ENCODE measurements around the gene NPS.

NPS gene

DNA sequence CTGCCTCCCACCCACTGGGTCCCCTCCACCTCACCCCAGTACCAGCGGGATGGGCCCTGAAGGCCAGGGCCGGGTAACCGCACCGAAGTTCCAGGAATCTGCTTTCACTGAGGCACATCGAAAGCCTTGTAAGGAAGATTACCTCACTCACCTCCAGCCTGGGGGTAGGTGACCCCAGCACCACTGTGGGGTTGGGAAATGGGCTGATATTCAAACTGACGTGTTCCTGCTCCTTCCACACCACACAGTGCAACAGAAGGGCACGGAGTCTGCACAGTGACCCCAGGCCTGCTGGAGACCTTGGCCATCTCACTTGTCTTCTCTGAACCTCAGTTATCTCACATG, 29.8 kb downstream of the NPS start:
- POLR2A ChIA-PET, result no interaction called here
- CTCF ChIA-PET, result interaction anchor here (1.2 kb wide), 1 partner anchor 177 kb away, joined by 3 read pairs; no protein-coding TSS in a partner anchor
- WGBS (ENCODE audit: insufficient coverage), result 90% methylated on average over 5 of the region's 7 CpGs
- Histone ChIP-seq H3K36me3 (ENCODE audit: control insufficient read depth in 4 of 4, insufficient read depth in 4 of 4, low read length in 3 of 4) (no peaks in the 10 kb centered on the region), H3K4me1 (ENCODE audit: control extremely low read depth in 1 of 4, control insufficient read depth in 4 of 4, insufficient read depth in 4 of 4, low read length in 3 of 4) (no peaks in the 10 kb centered on the region), H3K27ac (ENCODE audit: insufficient read depth in 1 of 2, low read depth in 1 of 2, low read length in 2 of 2, poor library complexity in 1 of 2, severe bottlenecking in 2 of 2) (no peak overlapping the region), H3K27me3 (replicated peaks in 2 of 5; ENCODE audit: control insufficient read depth in 4 of 5, insufficient read depth in 5 of 5, low read length in 4 of 5) (peaks cover 0 to 14% (median 9%) of the 10 kb centered on the region in 5 experiments), H3K9me3 (ENCODE audit: control extremely low read depth in 1 of 5, control insufficient read depth in 4 of 5, insufficient read depth in 2 of 5, low read depth in 1 of 5, low read length in 4 of 5) (peaks cover 0 to under 1% (median 0%) of the 10 kb centered on the region in 5 experiments), H3K4me3 (ENCODE audit: control insufficient read depth in 1 of 7, extremely low read depth in 1 of 7, insufficient read depth in 4 of 7, low read depth in 2 of 7, low read length in 6 of 7) (no peak overlapping the region)
- DNase-seq, result no peak

GRCh38 chr10:127579640-127580039, 30.5 kb downstream of the NPS start:
- ChIA-PET CTCF (interaction anchor here (1.2 kb wide), 1 partner anchor 178 kb away, joined by 3 read pairs; no protein-coding TSS in a partner anchor), POLR2A (no interaction called here)
- Histone ChIP-seq H3K9me3 (ENCODE audit: control extremely low read depth in 1 of 5, control insufficient read depth in 4 of 5, insufficient read depth in 2 of 5, low read depth in 1 of 5, low read length in 4 of 5) (no peaks in the 10 kb centered on the region), H3K27me3 (replicated peaks in 2 of 5; ENCODE audit: control insufficient read depth in 4 of 5, insufficient read depth in 5 of 5, low read length in 4 of 5) (peaks cover 0 to 14% (median 9%) of the 10 kb centered on the region in 5 experiments), H3K27ac (ENCODE audit: insufficient read depth in 1 of 2, low read depth in 1 of 2, low read length in 2 of 2, poor library complexity in 1 of 2, severe bottlenecking in 2 of 2) (no peak overlapping the region), H3K4me3 (ENCODE audit: control insufficient read depth in 1 of 7, extremely low read depth in 1 of 7, insufficient read depth in 4 of 7, low read depth in 2 of 7, low read length in 6 of 7) (no peak overlapping the region), H3K36me3 (ENCODE audit: control insufficient read depth in 4 of 4, insufficient read depth in 4 of 4, low read length in 3 of 4) (no peaks in the 10 kb centered on the region), H3K4me1 (ENCODE audit: control extremely low read depth in 1 of 4, control insufficient read depth in 4 of 4, insufficient read depth in 4 of 4, low read length in 3 of 4) (no peaks in the 10 kb centered on the region)
- 100% methylated on average over 1 of the region's 2 CpGs for WGBS (ENCODE audit: insufficient coverage)
- DNase-seq, result no peak

DNA sequence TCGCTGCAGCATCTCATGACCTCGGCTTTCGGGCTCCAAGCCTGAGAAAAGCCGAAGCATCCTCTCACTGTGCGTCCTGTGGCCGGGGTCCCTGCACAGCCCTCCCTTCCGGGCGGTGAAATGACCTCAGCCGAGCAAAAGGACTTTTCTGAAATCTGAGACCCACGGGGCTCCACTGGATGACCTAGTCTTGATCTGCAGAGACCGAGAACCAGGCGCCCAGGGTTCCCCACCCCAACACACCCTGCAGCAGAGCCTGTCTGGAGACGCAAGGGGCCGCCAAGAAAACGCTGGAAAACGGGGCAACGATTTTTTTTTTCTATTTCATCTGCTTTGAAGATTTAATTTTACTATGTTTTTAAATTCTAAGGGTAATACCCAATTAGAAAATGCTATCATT, 31.7 kb downstream of the NPS start:
- DNase-seq, result no peak
- Histone ChIP-seq H3K36me3 (ENCODE audit: control insufficient read depth in 4 of 4, insufficient read depth in 4 of 4, low read length in 3 of 4) (no peaks in the 10 kb centered on the region), H3K27ac (ENCODE audit: insufficient read depth in 1 of 2, low read depth in 1 of 2, low read length in 2 of 2, poor library complexity in 1 of 2, severe bottlenecking in 2 of 2) (no peak overlapping the region), H3K27me3 (replicated peaks in 2 of 5; ENCODE audit: control insufficient read depth in 4 of 5, insufficient read depth in 5 of 5, low read length in 4 of 5) (peaks cover 0 to 14% (median 9%) of the 10 kb centered on the region in 5 experiments), H3K9me3 (ENCODE audit: control extremely low read depth in 1 of 5, control insufficient read depth in 4 of 5, insufficient read depth in 2 of 5, low read depth in 1 of 5, low read length in 4 of 5) (no peaks in the 10 kb centered on the region), H3K4me3 (ENCODE audit: control insufficient read depth in 1 of 7, extremely low read depth in 1 of 7, insufficient read depth in 4 of 7, low read depth in 2 of 7, low read length in 6 of 7) (no peak overlapping the region), H3K4me1 (ENCODE audit: control extremely low read depth in 1 of 4, control insufficient read depth in 4 of 4, insufficient read depth in 4 of 4, low read length in 3 of 4) (no peaks in the 10 kb centered on the region)
- POLR2A ChIA-PET, result no interaction called here
- 89% methylated on average over 11 of the region's 17 CpGs for WGBS (ENCODE audit: insufficient coverage)
- CTCF ChIA-PET, result no interaction called here

DNA sequence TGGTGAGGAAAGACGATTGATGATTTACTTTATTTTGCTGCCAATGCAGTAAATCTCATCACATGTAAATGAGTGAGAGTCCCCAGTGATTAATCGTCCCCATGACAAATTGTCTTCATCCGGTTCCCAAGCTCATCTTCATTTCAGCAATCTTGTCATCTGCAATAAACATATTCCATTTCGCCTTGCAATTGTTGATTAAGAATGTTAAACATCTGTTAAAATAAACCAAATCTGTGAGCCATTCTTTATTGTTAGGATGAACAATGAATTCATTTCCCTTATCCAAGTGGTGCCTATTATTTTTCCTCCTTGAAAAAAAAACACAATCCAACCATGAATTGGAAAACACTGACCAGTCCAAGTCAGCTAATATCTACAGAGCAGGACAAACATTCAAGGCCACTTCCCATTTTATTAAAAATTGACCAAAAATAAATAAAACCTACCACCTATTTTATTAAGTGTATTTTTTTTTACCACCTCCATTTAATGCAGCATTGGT, 36.5 kb downstream of the NPS start:
- Histone ChIP-seq H3K4me3 (ENCODE audit: control insufficient read depth in 1 of 7, extremely low read depth in 1 of 7, insufficient read depth in 4 of 7, low read depth in 2 of 7, low read length in 6 of 7) (no peak overlapping the region), H3K9me3 (ENCODE audit: control extremely low read depth in 1 of 5, control insufficient read depth in 4 of 5, insufficient read depth in 2 of 5, low read depth in 1 of 5, low read length in 4 of 5) (peaks cover 0 to 6% (median 3%) of the 10 kb centered on the region in 5 experiments), H3K4me1 (ENCODE audit: control extremely low read depth in 1 of 4, control insufficient read depth in 4 of 4, insufficient read depth in 4 of 4, low read length in 3 of 4) (no peaks in the 10 kb centered on the region), H3K27ac (ENCODE audit: insufficient read depth in 1 of 2, low read depth in 1 of 2, low read length in 2 of 2, poor library complexity in 1 of 2, severe bottlenecking in 2 of 2) (no peak overlapping the region), H3K36me3 (ENCODE audit: control insufficient read depth in 4 of 4, insufficient read depth in 4 of 4, low read length in 3 of 4) (no peaks in the 10 kb centered on the region), H3K27me3 (replicated peaks in 2 of 5; ENCODE audit: control insufficient read depth in 4 of 5, insufficient read depth in 5 of 5, low read length in 4 of 5) (peaks cover 0 to 9% (median under 1%) of the 10 kb centered on the region in 5 experiments)
- CTCF ChIA-PET, result interaction anchor here (0.6 kb wide), 1 partner anchor 47 kb away, joined by 3 read pairs; no protein-coding TSS in a partner anchor
- POLR2A ChIA-PET, result no interaction called here
- DNase-seq, result no peak
- WGBS (ENCODE audit: insufficient coverage), result 90% methylated on average over 2 of the region's 4 CpGs

- Histone ChIP-seq H3K27me3 (replicated peaks in 2 of 5; ENCODE audit: control insufficient read depth in 4 of 5, insufficient read depth in 5 of 5, low read length in 4 of 5) (peaks cover 0 to 15% (median 4%) of the 10 kb centered on the region in 5 experiments), H3K9me3 (ENCODE audit: control extremely low read depth in 1 of 5, control insufficient read depth in 4 of 5, insufficient read depth in 2 of 5, low read depth in 1 of 5, low read length in 4 of 5) (peaks cover 0 to 8% (median 3%) of the 10 kb centered on the region in 5 experiments), H3K4me1 (ENCODE audit: control extremely low read depth in 1 of 4, control insufficient read depth in 4 of 4, insufficient read depth in 4 of 4, low read length in 3 of 4) (no peaks in the 10 kb centered on the region), H3K27ac (ENCODE audit: insufficient read depth in 1 of 2, low read depth in 1 of 2, low read length in 2 of 2, poor library complexity in 1 of 2, severe bottlenecking in 2 of 2) (no peak overlapping the region), H3K36me3 (ENCODE audit: control insufficient read depth in 4 of 4, insufficient read depth in 4 of 4, low read length in 3 of 4) (no peaks in the 10 kb centered on the region), H3K4me3 (ENCODE audit: control insufficient read depth in 1 of 7, extremely low read depth in 1 of 7, insufficient read depth in 4 of 7, low read depth in 2 of 7, low read length in 6 of 7) (no peak overlapping the region)
- WGBS (ENCODE audit: insufficient coverage), result 44% methylated on average over 4 of the region's 4 CpGs
- CTCF ChIA-PET, result no interaction called here
- peak in 1 of 3 donors; percentile 18 for DNase-seq
- POLR2A ChIA-PET, result no interaction called here
Observed at GRCh38 chr10:127587668-127588365, 38.7 kb downstream of the NPS start.

- 86% methylated on average over 4 of the region's 7 CpGs for WGBS (ENCODE audit: insufficient coverage)
- Histone ChIP-seq H3K27ac (ENCODE audit: insufficient read depth in 1 of 2, low read depth in 1 of 2, low read length in 2 of 2, poor library complexity in 1 of 2, severe bottlenecking in 2 of 2) (no peak overlapping the region), H3K4me1 (ENCODE audit: control extremely low read depth in 1 of 4, control insufficient read depth in 4 of 4, insufficient read depth in 4 of 4, low read length in 3 of 4) (no peaks in the 10 kb centered on the region), H3K27me3 (replicated peaks in 2 of 5; ENCODE audit: control insufficient read depth in 4 of 5, insufficient read depth in 5 of 5, low read length in 4 of 5) (peaks cover 0 to 16% (median 4%) of the 10 kb centered on the region in 5 experiments), H3K9me3 (ENCODE audit: control extremely low read depth in 1 of 5, control insufficient read depth in 4 of 5, insufficient read depth in 2 of 5, low read depth in 1 of 5, low read length in 4 of 5) (peaks cover 0 to 3% (median 0%) of the 10 kb centered on the region in 5 experiments), H3K36me3 (ENCODE audit: control insufficient read depth in 4 of 4, insufficient read depth in 4 of 4, low read length in 3 of 4) (no peaks in the 10 kb centered on the region), H3K4me3 (ENCODE audit: control insufficient read depth in 1 of 7, extremely low read depth in 1 of 7, insufficient read depth in 4 of 7, low read depth in 2 of 7, low read length in 6 of 7) (no peak overlapping the region)
- ChIA-PET CTCF (no interaction called here), POLR2A (no interaction called here)
- no peak for DNase-seq
Observed at GRCh38 chr10:127592586-127592985, 43.5 kb downstream of the NPS start.

DNA sequence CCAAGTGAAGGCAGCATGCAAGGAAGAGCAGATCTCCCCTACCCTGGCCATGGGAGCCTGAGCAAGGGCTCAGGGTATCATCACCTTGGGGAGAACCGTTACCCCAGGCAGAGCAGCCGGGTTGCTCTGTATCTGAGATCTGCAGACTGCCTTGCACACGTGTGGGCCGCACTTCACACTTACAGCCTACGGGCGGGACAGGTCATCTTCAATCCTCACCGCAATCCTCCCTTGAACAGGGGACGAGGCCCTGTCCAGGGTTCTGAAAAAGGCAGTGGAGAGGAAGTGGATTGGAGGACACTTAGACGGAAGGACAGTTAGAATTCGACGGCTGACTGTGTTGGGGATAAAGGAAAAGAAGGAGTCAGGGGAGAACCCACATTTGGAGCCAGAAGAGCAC, 51.4 kb downstream of the NPS start:
- POLR2A ChIA-PET, result no interaction called here
- Histone ChIP-seq H3K4me3 (ENCODE audit: control insufficient read depth in 1 of 7, extremely low read depth in 1 of 7, insufficient read depth in 4 of 7, low read depth in 2 of 7, low read length in 6 of 7) (no peak overlapping the region), H3K36me3 (ENCODE audit: control insufficient read depth in 4 of 4, insufficient read depth in 4 of 4, low read length in 3 of 4) (no peaks in the 10 kb centered on the region), H3K9me3 (ENCODE audit: control extremely low read depth in 1 of 5, control insufficient read depth in 4 of 5, insufficient read depth in 2 of 5, low read depth in 1 of 5, low read length in 4 of 5) (no peaks in the 10 kb centered on the region), H3K27me3 (replicated peaks in 2 of 5; ENCODE audit: control insufficient read depth in 4 of 5, insufficient read depth in 5 of 5, low read length in 4 of 5) (peaks cover 0 to 15% (median 3%) of the 10 kb centered on the region in 5 experiments), H3K4me1 (ENCODE audit: control extremely low read depth in 1 of 4, control insufficient read depth in 4 of 4, insufficient read depth in 4 of 4, low read length in 3 of 4) (no peaks in the 10 kb centered on the region), H3K27ac (ENCODE audit: insufficient read depth in 1 of 2, low read depth in 1 of 2, low read length in 2 of 2, poor library complexity in 1 of 2, severe bottlenecking in 2 of 2) (no peak overlapping the region)
- no peak for DNase-seq
- WGBS (ENCODE audit: insufficient coverage), result 58% methylated on average over 10 of the region's 11 CpGs
- CTCF ChIA-PET, result no interaction called here

Data from common myeloid progenitor, CD34-positive (primary cell).